ENCODE results near the gene GAL3ST2.

- TF ChIP-seq CTCF (IDR thresholded peaks at IDR 0.05) (no peak), POLR2A (IDR thresholded peaks at IDR 0.05) (no peak)
These were observed 9.0 kb upstream of the GAL3ST2 start for GRCh38 chr2:241767464-241768250.

Data from Peyer's patch (tissue), 4 donors.